ENCODE measurements around the gene SPTBN4.
"Not testable (repeated sequence)": the region's sequence is repeated elsewhere in the genome, so short reads cannot be mapped to it uniquely, and the experiment has no call there.

SPTBN4 gene

GRCh38 chr19:40466985-40467734 lies at the start of gene SPTBN4:
SPTBN4 (plus strand) TSS chr19:40467001; CDS start chr19:40472622, 5,621 bp downstream.
- DNase-seq = no peak

- DNase-seq = no peak
These were observed 49.2 kb upstream of the SPTBN4 start for GRCh38 chr19:40417643-40417981.

GRCh38 chr19:40418040-40418439 lies 48.8 kb upstream of the SPTBN4 start:
- DNase-seq = no peak

- no peak for DNase-seq
These were observed 47.7 kb upstream of the SPTBN4 start for GRCh38 chr19:40419066-40419612.

GRCh38 chr19:40419780-40420179 lies 47.0 kb upstream of the SPTBN4 start:
- no peak for DNase-seq

GRCh38 chr19:40420451-40420765 lies 46.4 kb upstream of the SPTBN4 start:
- DNase-seq = no peak

- peak; percentile 71 for DNase-seq
These were observed 45.7 kb upstream of the SPTBN4 start for GRCh38 chr19:40420766-40421765.

- DNase-seq = no peak
These were observed 44.6 kb upstream of the SPTBN4 start for GRCh38 chr19:40421993-40422747.

- no peak for DNase-seq
These were observed 43.8 kb upstream of the SPTBN4 start for GRCh38 chr19:40422748-40423566.

- no peak for DNase-seq
These were observed 42.9 kb upstream of the SPTBN4 start for GRCh38 chr19:40423938-40424337.

GRCh38 chr19:40424637-40425449 lies 42.0 kb upstream of the SPTBN4 start:
- no peak for DNase-seq

- DNase-seq = peak; percentile 100
These were observed 41.1 kb upstream of the SPTBN4 start, which contains the start of gene SERTAD1 for GRCh38 chr19:40425450-40426287. SERTAD1 (minus strand) TSS chr19:40425992; CDS start chr19:40423546, 2,446 bp downstream.

GRCh38 chr19:40428197-40428596 lies 38.6 kb upstream of the SPTBN4 start:
- DNase-seq = not testable (repeated sequence)

- DNase-seq = not testable (repeated sequence)
These were observed 36.6 kb upstream of the SPTBN4 start for GRCh38 chr19:40430242-40430641.

GRCh38 chr19:40431698-40432097 lies 35.1 kb upstream of the SPTBN4 start:
- DNase-seq = no peak

GRCh38 chr19:40432760-40433159 lies 34.0 kb upstream of the SPTBN4 start:
- not testable (repeated sequence) for DNase-seq

GRCh38 chr19:40433391-40434216 lies 33.2 kb upstream of the SPTBN4 start:
- DNase-seq = peak; percentile 50

GRCh38 chr19:40438284-40438683 lies 28.5 kb upstream of the SPTBN4 start:
- DNase-seq = no peak

- no peak for DNase-seq
These were observed 25.0 kb upstream of the SPTBN4 start for GRCh38 chr19:40441719-40442253.
